T1000 (cell line): ENCODE data around the gene IQGAP2.

Source experiments
- DNase-seq: peaks from one replicate; lab custom pipeline; 2025; ENCODE audit warnings: mixed read lengths; lab: John Stamatoyannopoulos, UW

Gene IQGAP2

GRCh38 chr5:76383126-76383832, 19.8 kb upstream of the IQGAP2 start:
- DNase-seq, result no peak

GRCh38 chr5:76384189-76384588, 18.9 kb upstream of the IQGAP2 start:
- DNase-seq, result no peak

- no peak for DNase-seq
These were observed 18.4 kb upstream of the IQGAP2 start for GRCh38 chr5:76384705-76385104.

- no peak for DNase-seq
These were observed 17.5 kb upstream of the IQGAP2 start for GRCh38 chr5:76385540-76385939.

GRCh38 chr5:76386360-76386759, 16.7 kb upstream of the IQGAP2 start:
- no peak for DNase-seq

- no peak for DNase-seq
These were observed 14.8 kb upstream of the IQGAP2 start for GRCh38 chr5:76388236-76388635.

GRCh38 chr5:76388791-76389512, 14.1 kb upstream of the IQGAP2 start:
- DNase-seq, result no peak

- DNase-seq, result no peak
These were observed 13.5 kb upstream of the IQGAP2 start for GRCh38 chr5:76389513-76390154.

GRCh38 chr5:76391014-76391413, 12.1 kb upstream of the IQGAP2 start:
- DNase-seq, result no peak

- no peak for DNase-seq
These were observed 9.9 kb upstream of the IQGAP2 start for GRCh38 chr5:76393035-76393680.

GRCh38 chr5:76397200-76397599, 5.9 kb upstream of the IQGAP2 start:
- no peak for DNase-seq

GRCh38 chr5:76399268-76399667, 3.8 kb upstream of the IQGAP2 start:
- no peak for DNase-seq

- no peak for DNase-seq
These were observed 2.6 kb upstream of the IQGAP2 start for GRCh38 chr5:76400466-76400865.

- DNase-seq, result no peak
These were observed 1.3 kb upstream of the IQGAP2 start for GRCh38 chr5:76401801-76402250.

GRCh38 chr5:76402251-76402885, 717 bp upstream of the IQGAP2 start:
- DNase-seq, result no peak

GRCh38 chr5:76403766-76404222, 709 bp downstream of the IQGAP2 start:
- DNase-seq, result no peak

- no peak for DNase-seq
These were observed 1.4 kb downstream of the IQGAP2 start for GRCh38 chr5:76404223-76405211.

- no peak for DNase-seq
These were observed 2.9 kb downstream of the IQGAP2 start for GRCh38 chr5:76406014-76406413.

- DNase-seq, result no peak
These were observed 3.6 kb downstream of the IQGAP2 start for GRCh38 chr5:76406673-76407072.

GRCh38 chr5:76408104-76408654, 5.1 kb downstream of the IQGAP2 start:
- DNase-seq, result no peak
